ENCODE measurements around the gene BCL11A. TPM values are rescaled to one million over a fixed set of nuclear protein-coding genes. Genes with fewer than 3 reads are reported as not detected.
"Not testable (repeated sequence)": the region's sequence is repeated elsewhere in the genome, so short reads cannot be mapped to it uniquely, and the experiment has no call there.

The BCL11A gene
- total RNA-seq, 1 donor from 2014 or later: 128 TPM

DNA sequence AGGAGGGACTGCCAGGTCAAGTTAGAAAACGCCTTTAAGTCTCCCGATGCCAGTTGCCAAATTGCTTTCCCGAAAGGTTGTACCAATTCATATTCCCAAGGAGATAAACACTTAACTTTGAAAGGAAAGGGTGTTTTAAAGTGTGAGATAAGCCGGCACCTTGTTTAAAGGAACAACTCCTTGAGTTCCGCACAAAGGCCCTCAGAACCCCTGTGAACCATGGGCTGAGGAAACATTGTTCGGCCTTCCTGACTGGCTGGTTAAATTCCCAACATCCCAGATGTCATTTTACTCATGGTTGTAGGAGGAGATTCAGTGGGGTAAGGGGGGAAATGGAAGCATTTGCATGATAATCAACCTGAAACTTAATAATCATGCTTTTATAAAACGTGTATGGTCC is 126.6 kb downstream of the BCL11A start:
- no peak for DNase-seq

DNA sequence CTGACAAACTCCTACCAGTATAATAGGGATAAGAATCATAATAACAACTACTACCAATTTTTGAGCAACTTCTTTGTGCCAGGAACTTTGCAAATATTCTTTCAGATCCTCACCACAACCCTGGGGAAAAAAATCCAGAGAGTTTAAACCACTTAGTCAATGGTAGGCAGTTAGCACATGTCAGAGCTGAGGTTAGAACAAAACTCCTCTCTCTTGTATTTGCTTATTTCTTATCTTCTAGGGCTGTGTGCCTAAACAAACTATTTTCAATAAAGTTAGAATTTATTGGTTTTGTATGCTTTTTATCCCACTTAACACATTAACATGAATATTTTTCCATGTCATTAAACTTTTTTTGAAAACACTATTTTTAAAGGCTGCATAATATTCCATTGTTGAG is 127.1 kb downstream of the BCL11A start:
- no peak for DNase-seq

DNA sequence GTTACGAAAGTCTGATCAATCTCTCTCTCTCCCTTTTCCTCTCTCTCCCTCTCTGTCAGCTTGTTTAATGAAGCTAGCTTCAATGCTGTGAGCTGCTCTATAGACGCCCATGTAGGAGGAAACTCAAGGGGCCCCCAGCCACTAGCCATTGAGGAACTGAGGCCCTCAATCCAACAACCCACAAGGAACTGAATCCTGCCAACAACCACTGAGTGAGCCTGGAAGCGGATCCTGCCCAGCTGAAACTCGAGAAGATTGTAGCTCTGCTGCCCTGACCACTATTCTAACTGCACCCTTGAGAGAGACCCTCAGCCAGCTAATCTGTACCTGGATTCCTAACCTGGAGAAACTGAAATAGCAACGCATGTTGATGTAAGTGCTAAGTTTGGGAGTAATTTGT is 129.2 kb downstream of the BCL11A start:
- no peak for DNase-seq

DNA sequence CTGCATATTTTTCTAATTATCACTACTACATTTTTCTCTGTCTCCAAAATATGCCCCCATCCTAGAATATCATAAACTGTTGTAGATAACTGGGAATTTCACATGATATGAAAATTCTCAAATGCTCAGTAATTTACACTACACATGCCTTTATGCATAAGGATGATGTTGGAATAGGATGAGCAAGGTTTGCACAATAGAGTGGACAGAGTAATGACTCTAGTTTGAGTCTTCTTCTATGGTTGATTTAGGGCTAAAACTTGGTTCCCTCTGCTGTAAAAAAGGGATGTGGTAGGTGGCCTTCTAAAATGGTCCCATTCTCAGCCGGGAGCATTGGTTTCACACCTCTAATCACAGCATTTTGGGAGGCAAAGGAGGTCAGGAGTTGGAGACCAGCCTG is 129.9 kb downstream of the BCL11A start:
- no peak for DNase-seq

DNA sequence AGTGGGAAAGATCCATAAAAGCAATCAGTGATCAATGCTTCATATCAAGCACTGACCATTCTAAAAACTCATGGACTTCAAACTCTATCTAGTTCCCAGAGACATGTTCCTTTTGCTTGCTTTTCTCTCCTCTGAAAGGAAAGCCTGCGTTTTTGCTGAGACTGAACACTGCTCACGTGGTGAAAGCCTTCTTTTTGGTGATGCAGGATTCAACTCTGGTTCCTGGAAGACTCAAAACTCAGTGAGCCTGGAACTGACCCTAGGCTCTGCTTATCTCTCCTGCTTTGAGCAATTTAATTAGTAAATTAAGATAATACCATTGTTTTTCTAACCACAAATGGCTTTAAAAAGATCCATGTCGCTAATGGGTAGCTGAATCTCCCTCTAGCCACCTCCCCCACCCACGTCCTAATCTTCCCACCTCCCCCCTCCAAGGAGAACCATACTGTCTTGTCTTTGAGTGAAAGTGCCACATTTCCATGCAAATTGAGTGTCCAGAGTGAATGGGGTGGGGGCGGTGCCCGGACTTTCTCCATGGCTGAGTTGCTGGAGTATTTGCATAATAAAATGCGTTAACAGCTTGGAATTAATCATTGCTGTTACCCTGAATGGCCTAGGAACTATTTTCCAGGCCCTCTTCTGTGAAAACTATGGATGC is 130.5 kb downstream of the BCL11A start:
- no peak for DNase-seq

DNA sequence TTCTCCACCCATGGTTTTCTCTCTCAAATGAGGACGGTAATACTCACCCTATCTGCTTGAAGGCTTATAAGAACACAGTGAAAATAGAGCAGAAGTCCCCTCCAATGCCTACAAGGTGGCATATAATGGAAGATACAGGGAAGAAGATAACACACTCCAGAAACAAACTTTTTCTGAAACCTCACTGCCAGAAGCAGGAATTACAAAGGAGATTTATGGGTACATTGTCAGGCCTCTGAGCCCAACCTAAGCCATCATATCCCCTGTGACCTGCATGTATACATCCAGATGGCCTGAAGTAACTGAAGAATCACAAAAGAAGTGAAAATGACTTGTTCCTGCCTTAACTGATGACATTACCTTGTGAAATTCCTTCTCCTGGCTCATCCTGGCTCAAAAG is 136.2 kb downstream of the BCL11A start:
- not testable (repeated sequence) for DNase-seq

DNA sequence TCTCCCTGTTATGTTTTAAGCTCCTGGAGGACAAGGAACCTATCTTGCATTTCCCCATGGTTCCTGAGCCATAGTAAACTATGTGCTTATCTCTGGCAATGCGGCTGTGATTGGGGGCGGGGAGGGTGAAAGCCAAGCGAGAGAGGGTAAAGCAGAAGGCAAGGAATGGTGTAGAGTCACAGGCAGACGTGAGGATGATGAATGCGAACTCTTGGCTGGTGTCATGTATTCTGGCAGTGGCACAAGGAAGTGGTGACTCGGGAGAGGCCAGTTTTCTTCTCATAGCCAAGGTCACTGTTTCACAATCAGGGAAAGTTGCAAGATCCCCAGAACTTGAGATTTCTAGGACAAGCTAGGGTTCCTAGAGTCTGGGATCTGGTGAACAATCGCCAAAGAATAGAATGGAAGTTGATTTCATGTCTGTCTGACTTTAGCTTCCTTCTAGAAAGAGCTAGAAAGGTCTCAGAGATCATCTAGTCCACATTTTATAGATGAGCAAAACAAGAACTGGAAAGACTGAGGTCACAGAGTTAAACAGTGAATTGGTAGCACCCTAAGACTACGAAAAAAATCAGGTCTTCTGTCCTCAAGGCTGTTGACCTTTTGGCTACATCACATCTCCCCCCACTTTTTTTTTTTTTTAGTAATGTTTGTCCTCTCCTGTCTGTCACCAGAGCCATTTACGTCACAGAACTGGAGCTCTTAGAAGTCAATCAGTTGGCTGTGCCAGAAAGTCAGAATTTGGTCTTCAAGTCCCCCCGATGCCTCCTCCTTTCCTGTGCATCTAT is 137.0 kb downstream of the BCL11A start:
- DNase-seq: no peak

DNA sequence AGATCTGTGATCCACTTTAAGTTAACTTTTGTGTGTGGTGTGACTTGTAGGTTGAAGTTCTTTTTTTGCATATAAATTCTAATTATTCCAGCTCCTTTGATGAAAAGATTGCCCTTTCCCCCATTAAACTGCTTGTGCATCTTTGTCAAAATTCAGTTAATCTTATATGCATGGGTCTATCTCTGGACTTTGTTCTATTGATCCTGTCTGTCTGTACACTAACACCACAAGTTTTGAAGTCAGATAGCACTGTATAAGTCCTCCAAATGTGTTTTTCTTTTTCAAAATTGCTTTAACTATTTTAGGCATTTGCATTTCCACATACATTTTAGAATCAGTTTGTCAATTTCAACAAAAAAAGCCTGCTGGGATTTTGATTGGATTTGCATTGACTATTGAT is 137.6 kb downstream of the BCL11A start:
- no peak for DNase-seq

DNA sequence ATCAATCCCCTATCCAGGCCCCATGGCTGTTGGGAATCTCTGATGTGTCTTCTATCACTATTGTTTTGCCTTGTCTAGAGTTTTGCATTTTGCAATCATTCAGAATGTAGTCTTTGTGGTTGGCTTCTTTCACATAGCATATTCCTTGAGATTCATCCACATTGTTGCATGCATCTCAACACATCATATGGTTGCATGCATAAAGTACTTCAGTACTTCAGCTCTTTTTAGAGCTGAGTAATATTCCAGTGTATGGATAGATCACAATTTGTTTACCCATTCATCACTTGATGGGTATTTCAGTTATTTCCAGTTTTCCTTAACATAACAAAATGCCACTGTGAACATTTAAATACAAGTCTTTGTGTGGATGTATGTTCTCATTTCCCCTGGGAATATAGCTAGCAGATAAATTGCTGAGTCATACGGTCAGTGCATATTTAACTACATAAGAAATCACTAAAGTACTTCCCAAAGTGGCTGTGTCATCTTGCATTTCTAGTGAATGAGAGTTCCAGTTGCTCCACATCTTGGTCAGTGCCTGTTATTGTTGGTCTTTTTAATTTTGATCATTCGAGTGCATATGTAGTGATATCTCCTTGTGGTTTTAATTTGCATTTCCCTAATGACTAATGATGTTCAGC is 138.8 kb downstream of the BCL11A start:
- DNase-seq: no peak

DNA sequence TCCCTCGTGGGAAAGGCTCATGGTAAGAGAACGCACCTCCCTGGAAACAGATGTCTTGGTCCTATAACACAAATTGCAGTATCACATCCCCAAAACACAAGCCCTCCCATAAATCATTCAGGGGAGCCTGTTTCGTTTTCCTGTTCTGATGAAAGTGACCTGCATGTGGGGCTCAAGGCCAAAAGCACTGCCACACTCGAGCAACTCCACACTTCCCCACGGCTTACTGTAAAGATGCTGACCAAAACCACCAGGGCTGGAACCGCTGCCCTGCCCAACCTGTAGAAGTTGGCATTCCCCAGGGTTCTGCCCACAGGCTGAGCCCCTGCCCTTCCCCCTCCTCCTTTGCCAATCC is 139.7 kb downstream of the BCL11A start:
- no peak for DNase-seq

DNA sequence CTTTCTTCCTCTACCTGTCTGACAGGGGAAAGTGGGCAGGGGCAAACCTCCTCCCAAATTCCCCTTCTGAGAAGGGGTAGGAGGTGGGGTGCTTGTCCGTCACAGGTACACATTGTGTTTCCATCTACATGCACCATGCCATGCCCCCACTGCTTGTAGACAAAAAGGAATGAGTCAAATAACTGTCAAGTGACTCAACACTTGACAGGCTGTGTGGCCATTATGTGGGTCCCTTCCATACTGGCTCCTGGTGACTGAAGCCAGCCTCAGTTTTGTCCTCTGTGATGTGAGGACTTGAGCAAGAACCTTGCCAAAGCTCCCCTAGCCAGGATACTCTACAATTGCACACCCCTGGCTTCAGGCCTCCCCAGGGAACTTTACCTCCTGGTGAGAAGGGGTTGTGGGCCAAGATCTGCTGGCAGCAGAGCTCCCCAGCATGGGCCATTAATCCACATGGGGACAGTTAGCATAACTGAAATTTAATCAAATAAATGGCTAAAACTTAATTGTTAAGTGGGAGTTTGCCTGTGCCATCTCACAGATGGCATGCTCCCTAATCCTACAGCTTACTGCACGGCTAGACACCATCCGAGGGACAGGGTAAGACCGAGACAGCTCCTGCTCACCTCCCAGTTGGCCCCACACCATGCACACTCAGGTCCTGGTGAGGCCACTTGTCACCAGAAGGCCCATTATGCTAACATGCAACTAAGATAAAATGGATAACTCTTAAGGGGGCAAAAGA is 140.2 kb downstream of the BCL11A start:
- no peak for DNase-seq

DNA sequence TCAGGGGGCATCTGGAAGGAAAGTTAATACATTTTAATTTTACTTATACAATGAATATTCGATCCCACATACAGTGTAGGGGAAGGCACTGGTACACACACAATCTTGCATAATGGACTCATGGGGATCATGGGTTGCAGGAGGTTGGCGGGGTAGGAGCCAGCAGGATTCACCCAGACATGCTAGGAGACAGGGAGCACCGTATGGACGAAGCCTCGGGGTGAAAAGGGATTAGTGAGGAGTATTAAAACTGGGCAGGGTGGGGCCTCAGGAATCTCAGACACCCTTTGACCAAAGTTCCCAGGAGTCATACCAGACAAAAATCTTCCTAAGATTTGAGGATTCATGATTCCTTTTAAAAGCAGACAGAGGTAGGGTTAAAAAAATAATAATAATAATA is 140.8 kb downstream of the BCL11A start:
- no peak for DNase-seq

DNA sequence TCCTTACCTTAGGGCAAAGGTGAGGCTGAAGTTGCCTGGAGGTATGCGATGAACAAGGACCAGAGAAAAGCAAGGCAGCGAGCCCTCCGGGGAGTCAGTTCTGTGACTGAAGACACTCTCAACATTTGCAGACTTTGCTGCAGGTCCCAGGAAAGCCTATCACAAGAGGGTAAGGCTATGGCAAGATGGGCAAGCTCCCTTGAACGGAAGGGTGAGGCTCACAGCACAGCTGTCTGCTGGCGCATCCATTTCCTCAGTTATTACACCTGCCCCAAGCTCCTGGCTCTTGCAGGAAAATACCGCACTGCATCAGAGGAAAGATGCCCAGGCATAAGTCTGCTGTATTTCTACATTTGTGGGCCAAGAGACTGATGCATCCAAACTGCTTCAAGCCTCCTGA is 141.4 kb downstream of the BCL11A start:
- DNase-seq: no peak

DNA sequence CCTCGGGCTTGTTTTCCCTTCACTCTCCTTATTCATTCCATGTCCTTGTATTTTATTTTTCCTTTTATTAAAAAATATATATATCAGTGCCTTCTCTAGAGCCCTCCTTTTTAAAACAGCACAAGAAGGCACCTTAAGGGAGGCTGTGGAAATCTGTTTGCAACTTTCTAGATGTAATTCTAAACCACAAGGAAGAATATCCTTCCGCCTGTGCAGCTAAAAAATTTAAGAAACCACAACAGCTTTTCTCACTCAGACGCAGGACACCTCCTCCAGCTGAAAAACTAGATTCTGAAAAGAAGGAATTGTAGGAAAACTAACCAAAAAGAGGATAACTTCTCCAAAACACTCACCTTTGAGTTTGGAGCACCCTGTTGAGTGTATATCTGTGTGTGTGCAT is 142.2 kb downstream of the BCL11A start:
- DNase-seq: no peak

DNA sequence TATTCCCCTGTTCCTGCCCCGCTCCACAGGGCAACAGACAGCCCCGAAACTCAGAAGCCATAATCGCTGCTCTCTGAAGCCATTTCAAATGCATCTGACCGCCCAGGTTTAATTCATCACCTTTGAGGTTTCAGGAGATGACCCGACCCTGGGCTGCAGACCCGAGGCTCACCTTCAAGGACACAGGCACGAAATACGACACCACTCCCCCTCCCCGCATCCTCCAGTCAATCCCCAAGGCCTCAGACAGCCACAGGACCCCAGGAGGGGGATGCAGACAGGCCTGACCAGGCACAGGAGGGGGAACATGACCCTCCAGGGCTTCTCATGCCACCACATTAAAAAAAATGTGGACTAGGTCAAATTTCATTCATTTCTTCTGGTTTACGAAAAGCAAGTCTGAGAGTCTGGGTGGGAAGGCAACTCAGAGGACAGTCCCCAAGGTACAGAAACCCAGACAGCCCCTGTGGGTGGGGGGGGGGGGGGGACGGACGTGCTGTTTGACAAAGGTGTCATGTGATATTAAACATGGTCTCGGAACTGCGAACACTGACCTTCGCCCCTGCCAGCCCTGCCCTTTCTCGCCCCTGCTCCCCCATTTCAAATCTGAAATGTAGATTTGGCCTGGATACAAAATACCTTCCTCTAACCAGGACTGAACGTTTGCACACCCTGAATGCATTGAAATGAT is 142.9 kb downstream of the BCL11A start:
- no peak for DNase-seq

DNA sequence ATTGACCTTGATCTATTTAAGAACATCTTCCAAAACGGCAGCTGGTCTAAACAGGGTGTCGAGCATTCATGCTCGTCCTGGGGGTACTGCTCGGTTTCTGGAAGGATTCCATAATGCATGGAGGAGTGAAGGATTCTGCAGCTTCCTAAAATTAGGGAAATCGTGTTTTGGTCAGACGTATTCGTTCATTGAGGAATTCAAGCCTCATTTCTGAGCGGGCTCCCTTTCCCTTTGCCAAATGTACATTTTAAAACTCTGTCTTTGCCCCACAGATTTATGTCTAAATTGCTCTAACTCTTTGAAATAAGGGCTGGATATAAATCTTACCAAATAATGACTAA is 144.0 kb downstream of the BCL11A start:
- no peak for DNase-seq

DNA sequence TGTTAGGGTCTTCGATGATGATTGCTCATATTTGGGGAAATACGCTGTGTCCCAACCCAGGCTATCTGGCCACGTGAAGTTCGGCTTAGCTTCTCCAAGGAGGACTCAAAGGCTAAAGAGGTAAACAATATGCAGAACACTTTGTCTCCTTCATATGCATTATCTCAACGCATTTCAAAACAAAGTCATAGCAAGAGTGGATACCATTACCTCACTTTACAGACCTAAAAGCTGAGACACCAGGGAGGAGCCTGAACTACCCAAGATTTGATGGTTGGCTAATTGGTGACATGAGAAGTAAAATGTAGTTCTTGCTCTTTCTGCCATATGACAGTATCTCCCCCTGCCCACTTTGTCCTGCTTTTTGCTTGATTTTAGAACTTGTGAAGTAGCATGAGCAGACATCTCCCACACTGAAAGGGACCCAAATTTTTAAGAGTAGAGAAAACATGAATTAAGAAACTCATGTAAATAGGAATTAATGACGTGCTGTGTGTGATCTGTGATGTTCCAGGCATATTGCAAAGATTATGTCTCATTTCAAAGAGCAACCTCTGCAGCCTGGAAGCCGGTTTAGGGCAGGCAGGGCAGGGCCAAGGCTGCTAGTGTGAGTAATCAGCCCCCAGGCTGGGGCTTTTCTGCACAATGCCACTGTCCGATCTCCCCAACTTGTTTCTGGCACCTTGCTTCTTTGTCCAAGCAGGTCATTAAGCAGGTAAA is 144.5 kb downstream of the BCL11A start:
- DNase-seq: no peak

DNA sequence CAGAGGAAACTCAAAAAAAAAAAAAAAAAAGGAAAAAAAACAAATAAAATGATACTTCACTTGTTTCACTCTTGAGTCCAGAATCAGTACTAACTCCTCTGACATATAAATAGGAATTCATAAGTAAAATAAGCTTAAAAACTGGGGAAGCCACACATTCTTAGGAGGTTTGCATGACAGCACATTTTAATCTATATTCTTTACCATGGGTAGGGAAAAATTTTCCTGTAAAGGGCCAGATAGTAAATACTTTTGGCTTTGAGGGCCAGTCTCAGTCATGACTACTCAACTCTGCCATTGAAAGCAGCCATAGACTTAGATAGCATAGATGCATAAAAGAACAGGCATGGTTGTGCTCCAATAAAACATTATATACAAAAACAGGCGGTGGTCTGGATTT is 145.2 kb downstream of the BCL11A start:
- DNase-seq: no peak

DNA sequence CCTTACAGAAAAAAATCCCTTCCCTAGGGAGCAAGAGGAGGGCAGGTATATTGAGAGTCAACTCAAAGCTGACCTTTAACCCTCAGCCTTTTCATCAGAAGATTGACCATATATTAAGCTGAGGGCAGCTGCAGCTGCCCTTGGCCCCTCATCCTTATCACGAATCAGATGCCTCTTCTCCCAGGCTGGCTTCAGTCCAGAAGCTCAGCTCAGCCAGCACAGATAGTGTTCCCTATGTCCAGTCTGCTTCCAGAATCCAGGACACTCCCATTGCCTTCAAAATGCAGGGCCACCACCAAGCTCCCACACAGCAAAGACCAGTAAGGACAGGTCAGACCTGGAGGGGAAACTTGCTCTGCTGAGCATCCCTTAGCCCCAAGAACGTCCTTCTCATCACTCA is 146.1 kb downstream of the BCL11A start:
- DNase-seq: no peak

DNA sequence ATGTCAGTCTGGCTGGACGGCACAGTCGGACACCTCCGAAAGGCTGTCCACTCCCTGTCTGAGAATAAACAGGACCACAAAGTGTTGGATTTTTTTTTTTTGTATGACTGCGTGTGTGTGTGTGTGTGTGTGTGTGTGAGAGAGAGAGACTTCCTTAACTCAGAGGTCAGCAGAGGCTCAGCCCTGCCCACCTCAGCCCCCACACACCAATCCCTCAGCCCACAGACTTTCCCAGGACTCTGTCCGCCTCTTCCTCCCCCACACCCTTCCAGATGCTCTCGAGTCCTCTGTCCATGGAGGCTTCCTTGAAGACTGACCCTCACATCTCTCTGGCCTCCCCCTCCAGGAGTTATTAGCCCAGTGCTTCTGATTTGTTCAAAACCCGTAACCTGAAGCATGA is 147.3 kb downstream of the BCL11A start:
- no peak for DNase-seq

DNA sequence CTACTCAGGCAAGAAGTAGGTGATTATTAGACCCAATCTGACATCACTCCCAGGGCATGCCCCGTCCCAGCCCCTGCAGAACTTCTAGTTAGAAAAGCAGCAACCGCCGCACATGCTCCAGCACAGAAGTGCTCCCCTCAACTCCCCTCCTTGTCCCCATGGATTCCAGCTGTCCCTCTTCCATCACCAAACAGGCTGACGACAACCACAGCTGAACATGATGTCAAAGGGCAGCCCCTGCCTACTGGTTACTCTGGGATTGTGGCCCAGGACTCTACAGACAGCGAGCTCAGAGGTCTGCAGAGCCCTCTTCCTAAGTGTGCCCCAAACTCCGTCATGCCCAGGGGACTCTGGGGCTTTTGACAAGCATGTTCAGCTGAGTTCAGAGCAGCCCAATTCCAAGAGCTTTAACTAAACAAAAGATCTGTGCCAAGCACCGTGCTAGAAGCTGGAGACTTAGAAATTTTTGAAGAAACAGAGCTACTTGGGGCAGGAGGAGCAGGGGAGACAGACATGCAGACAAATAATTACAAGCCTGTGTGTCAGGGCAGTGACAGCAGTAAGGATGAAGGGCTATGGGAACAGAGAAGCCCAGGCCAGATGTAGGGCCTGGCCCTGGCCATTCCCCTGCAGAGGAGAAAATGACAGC is 148.1 kb downstream of the BCL11A start:
- no peak for DNase-seq
